Heart right ventricle (tissue), 16 donors: ENCODE data around the gene TIAM1. TPM values are rescaled to one million over a fixed set of nuclear protein-coding genes. Genes with fewer than 3 reads are reported as not detected.

Source experiments
- ATAC-seq, 8 donors: fragments of 200-7000 bp; cut with Tn5 transposase; one replicate each; pipeline ENCODE4 v1.9.1; 2020; ENCODE audit warnings: mild to moderate bottlenecking in 8 of 8, moderate library complexity in 8 of 8, moderate number of reproducible peaks in 1 of 8
- DNase-seq, 2 donors: peaks; one replicate each; pipeline ENCODE4 v3.0.0-alpha.2; 2020
- H3K27ac ChIP-seq, 10 donors: fragments of 200-600 bp; sonication (generic) in 2 of 10; one replicate each; pipeline versions ENCODE4 v1.5.0 to v1.8.0; 2020 to 2022; ENCODE audit warnings: mild to moderate bottlenecking in 3 of 10
- H3K27me3 ChIP-seq, 7 donors: fragments of 200-600 bp; one replicate each; pipeline ENCODE4 v1.8.0; 2021 to 2022; ENCODE audit warnings: mild to moderate bottlenecking in 2 of 7
- H3K36me3 ChIP-seq, 9 donors: fragments of 200-600 bp; sonication (generic) in 1 of 9; one replicate each; pipeline versions ENCODE4 v1.5.0 to v1.8.0; 2020 to 2022; ENCODE audit warnings: mild to moderate bottlenecking in 2 of 9
- H3K4me1 ChIP-seq, 9 donors: fragments of 200-600 bp; sonication (generic) in 1 of 9; one replicate each; pipeline versions ENCODE4 v1.5.0 to v1.8.0; 2020 to 2022; ENCODE audit warnings: mild to moderate bottlenecking in 4 of 9
- H3K4me3 ChIP-seq, 10 donors: fragments of 200-600 bp; sonication (generic) in 2 of 10; one replicate each; pipeline versions ENCODE4 v1.5.0 to v1.8.0; 2020 to 2022; ENCODE audit warnings: mild to moderate bottlenecking in 7 of 10, moderate library complexity in 2 of 10
- H3K9me3 ChIP-seq, 11 donors: fragments of 200-600 bp in 10 of 11; sonication (generic) in 2 of 11; one replicate each; pipeline versions ENCODE4 v1.5.0 to v1.8.0; 2013 to 2022; ENCODE audit warnings: mild to moderate bottlenecking in 2 of 11, control low read depth in 1 of 11, moderate library complexity in 1 of 11
- WGBS, 2 donors: extraction: QIAGEN DNeasy Blood & Tissue Kit; methylation state at CpG; one replicate each; pipeline ENCODE4 v1.1.7; 2013; ENCODE audit warnings: inconsistent platforms in 1 of 2; 5-methylcytosine and 5-hydroxymethylcytosine counted together
- intact Hi-C, 10 donors: fragments of 100-400 bp; cut with DNase I; formaldehyde crosslinking; loops; one replicate each; pipeline versions ENCODE4 v1.11.1 to v1.14.2; 2022
- polyA plus RNA-seq, 2 donors: library from polyadenylated mRNA; stranded (reverse); fragments of 200-250 nt; gene quantifications; one replicate each; pipeline ENCODE4 v1.2.3, GENCODE V29; 2013
- total RNA-seq, 10 donors: library from RNA; stranded (reverse); fragmentation: NEBNext Ultra II Directional in 3 of 10; extraction: Animal tissue kit (Norgen Biotek cat#: 25700) in 3 of 10; gene quantifications; one replicate each; pipeline versions ENCODE4 v1.2.1 to v1.2.4, GENCODE V29; 2021 to 2023
- TF ChIP-seq, protein P1 (sequence below), 9 donors: fragments of 200-600 bp; sonication (generic) in 2 of 9; IDR thresholded peaks; one replicate each; pipeline versions ENCODE4 v1.5.0 to v1.8.0; 2021 to 2022; ENCODE audit warnings: antibody characterized with exemption in 9 of 9, mild to moderate bottlenecking in 5 of 9, moderate library complexity in 1 of 9
- donor health status: Arrhythmogenic right ventricular cardiomyopathy.
- donor health status: ischemic (EF 13 %, LVEDD 7.1; RV severe dilation, severe dysfunction).
- donor health status: healthy with polysubstance abuse.
- donor health status: DM: no; HTN: yes; CAD: no.
- donor health status: DM: no; HTN: no; CAD: no.
- donor health status: ischemic (EF 25% LVEDD 6.9; RV normal size, moderate dysfunction).
- donor health status: ischemic (EF 25% LVEDD 5.7; RV mildly dilated, moderate dysfunction).
- donor health status: healthy.
- donor health status: DM: yes; HTN: yes; CAD: no.
- donor health status: Ischemic cardiomyopathy.
- donor health status: ischemic (EF 35%, LVEDD 5.7; RV mildly dilated, moderate dysfunction).
- donor health status: nonischemic (EF 11% LVEDD 7.7; RV severe dilation, severe dysfunction).
- donor health status: DM: yes; HTN: yes; CAD: no.
- donor health status: PGD.
- donor health status: ischemic (EF 29% LVEDD 5.4; RV normal size, mild dysfunction).
- donor health status: nonischemic (EF 23%, LVEDD 6.1; RV moderate dilation, normal function).

The TIAM1 gene
- total and polyA plus RNA-seq, 12 donors = 0.97 to 4.5 (median 2.0) TPM

GRCh38 chr21:31371715-31372470 is 27.8 kb upstream of the TIAM1 start:
- Histone ChIP-seq H3K4me3 (no peak overlapping the region), H3K36me3 (no peaks in the 10 kb centered on the region), H3K9me3 (no peaks in the 10 kb centered on the region), H3K27ac (peak overlapping the region in 4 of 10 donors; percentile 22 to 48 (median 30)), H3K4me1 (peaks cover 0 to 2% (median 0%) of the 10 kb centered on the region in 9 donors), H3K27me3 (peaks cover 0 to 10% (median 0%) of the 10 kb centered on the region in 7 donors)
- TF ChIP-seq, protein P1, sequence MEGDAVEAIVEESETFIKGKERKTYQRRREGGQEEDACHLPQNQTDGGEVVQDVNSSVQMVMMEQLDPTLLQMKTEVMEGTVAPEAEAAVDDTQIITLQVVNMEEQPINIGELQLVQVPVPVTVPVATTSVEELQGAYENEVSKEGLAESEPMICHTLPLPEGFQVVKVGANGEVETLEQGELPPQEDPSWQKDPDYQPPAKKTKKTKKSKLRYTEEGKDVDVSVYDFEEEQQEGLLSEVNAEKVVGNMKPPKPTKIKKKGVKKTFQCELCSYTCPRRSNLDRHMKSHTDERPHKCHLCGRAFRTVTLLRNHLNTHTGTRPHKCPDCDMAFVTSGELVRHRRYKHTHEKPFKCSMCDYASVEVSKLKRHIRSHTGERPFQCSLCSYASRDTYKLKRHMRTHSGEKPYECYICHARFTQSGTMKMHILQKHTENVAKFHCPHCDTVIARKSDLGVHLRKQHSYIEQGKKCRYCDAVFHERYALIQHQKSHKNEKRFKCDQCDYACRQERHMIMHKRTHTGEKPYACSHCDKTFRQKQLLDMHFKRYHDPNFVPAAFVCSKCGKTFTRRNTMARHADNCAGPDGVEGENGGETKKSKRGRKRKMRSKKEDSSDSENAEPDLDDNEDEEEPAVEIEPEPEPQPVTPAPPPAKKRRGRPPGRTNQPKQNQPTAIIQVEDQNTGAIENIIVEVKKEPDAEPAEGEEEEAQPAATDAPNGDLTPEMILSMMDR (IDR thresholded peaks at IDR 0.05) = no peak
- ATAC-seq (peak in 2 of 8 donors; percentile 18 to 24), DNase-seq (no peak)
- WGBS, 2 donors = 72 to 77% methylated on average over 6 of the region's 6 CpGs
- intact Hi-C loops = no loop called here

DNA sequence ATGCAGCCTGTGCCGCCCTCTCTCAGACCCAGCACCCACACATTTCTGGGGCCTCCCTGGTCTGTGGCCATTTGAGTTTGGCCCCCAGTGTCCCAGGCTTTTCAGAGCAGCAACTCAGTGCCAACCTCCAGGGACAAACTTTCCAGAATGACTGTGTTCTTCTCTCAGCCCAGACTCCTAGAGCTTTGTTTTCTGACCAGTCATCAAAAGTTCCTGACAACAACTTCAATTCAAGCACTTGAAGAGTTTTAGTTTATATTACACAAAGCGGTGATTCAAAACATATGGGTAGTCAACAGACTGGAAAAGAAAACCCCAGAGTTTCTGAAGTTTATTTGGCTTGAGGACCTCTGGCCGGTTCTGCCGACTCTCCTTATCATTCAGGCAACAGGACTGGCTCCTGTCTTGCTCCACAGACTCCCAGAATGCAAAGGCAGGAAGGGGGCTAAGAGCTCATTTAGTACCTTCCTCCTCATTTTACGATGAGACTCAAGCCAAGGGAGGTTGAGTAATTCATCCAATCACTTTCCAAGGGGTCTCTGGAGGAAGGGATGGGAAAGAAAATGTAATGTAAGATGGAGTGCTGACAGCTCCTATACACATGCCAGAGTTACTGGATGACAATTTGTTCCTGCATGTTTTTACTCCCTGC is 27.0 kb upstream of the TIAM1 start:
- DNase-seq (no peak), ATAC-seq (peak in 7 of 8 donors; percentile 53 to 90 (median 78))
- peaks cover 0 to 10% (median 0%) of the 10 kb centered on the region in 7 donors for H3K27me3 ChIP-seq
- WGBS, 2 donors = 35 to 41% methylated on average over 5 of the region's 5 CpGs
- intact Hi-C loops = no loop called here
- TF ChIP-seq, protein P1 (IDR thresholded peaks at IDR 0.05) = no peak
- no peak overlapping the region for H3K4me3 ChIP-seq
- H3K9me3 ChIP-seq = no peaks in the 10 kb centered on the region
- H3K4me1 ChIP-seq = peaks cover 0 to 2% (median 0%) of the 10 kb centered on the region in 9 donors
- H3K27ac ChIP-seq = peak overlapping the region in 4 of 10 donors; percentile 9 to 57 (median 36)
- H3K36me3 ChIP-seq = no peaks in the 10 kb centered on the region

GRCh38 chr21:31370281-31370892 is 26.3 kb upstream of the TIAM1 start:
- Histone ChIP-seq H3K4me3 (no peak overlapping the region), H3K4me1 (peaks cover 0 to 2% (median 0%) of the 10 kb centered on the region in 9 donors), H3K9me3 (no peaks in the 10 kb centered on the region), H3K27me3 (peaks cover 0 to 10% (median 0%) of the 10 kb centered on the region in 7 donors), H3K36me3 (no peaks in the 10 kb centered on the region), H3K27ac (peak overlapping the region in 3 of 10 donors; percentile 9 to 57 (median 48))
- ATAC-seq = no peak
- TF ChIP-seq, protein P1 (IDR thresholded peaks at IDR 0.05) = no peak
- intact Hi-C loops = no loop called here
- WGBS, 2 donors = 86% methylated on average over 4 of the region's 4 CpGs
- no peak for DNase-seq

GRCh38 chr21:31368361-31368760 is 24.3 kb upstream of the TIAM1 start:
- WGBS, 2 donors = 79 to 81% methylated on average over 7 of the region's 7 CpGs

More at GRCh38 chr21:31368361-31368760, 24.3 kb upstream of the TIAM1 start:
- Histone ChIP-seq H3K27me3 (peaks cover 0 to 6% (median 0%) of the 10 kb centered on the region in 7 donors), H3K36me3 (no peaks in the 10 kb centered on the region), H3K9me3 (no peaks in the 10 kb centered on the region), H3K4me1 (no peaks in the 10 kb centered on the region), H3K27ac (no peak overlapping the region), H3K4me3 (no peak overlapping the region)
- TF ChIP-seq, protein P1 (IDR thresholded peaks at IDR 0.05) = no peak
- DNase-seq (no peak), ATAC-seq (no peak)
- intact Hi-C loops = loop anchor here in 1 of 10 donors (5.0 kb wide), 1 partner anchor 49 kb away; no protein-coding TSS in a partner anchor
